NCI-H524 (cell line): Measurements from ENCODE around the gene RAB3B.
A peak's percentile ranks its signal among the peaks of the same experiment; 100 is the strongest.

Experiments used
- DNase-seq, 2 experiments: peaks; one replicate each; lab custom pipeline; 2025; lab: John Stamatoyannopoulos, UW

RAB3B gene

DNA sequence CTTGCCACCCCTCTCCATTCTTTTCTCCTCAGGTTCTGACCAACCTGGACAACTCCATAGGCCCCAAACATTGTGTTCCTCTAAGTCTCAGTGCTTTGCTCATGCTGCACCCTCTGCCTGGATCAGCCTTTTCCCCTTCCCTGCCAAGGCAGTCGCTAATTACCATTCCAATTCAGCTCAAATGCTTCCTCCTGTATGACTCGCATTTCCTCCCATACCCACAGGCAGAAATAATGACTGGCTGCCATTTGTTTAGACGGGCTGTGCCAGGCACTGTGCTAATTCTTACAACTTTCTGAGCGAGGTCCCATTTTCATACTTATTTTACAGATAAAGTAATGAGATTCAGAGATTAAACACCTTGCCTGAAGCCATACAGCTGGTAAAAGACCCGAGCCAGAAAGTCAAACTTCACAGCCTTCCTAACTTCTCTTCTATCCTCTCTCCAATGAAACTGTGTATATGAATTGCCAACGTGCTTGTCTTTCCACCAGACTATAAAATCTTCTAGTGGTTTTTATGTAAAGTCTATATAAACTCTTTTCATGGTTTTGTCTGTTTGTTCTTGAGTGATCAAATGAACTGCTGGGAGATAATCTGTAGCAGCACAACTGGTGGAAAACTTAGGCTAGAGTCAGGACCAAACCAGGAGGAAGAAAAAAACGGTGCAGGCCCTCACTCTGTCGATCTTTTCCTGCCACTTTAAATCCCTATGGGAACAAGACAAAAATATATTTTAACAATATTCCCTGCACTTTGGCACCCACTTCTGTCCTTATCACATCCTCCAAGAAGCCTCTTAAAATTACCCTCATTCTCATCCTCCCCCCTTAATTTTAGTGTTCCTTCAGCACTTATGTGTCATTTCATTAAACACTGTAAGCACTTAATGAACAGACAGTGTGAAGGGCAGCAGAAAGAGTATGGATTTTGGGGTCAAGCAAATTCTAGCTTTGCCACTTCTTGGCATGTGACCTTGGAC lies 33.7 kb downstream of the RAB3B start:
- DNase-seq = no peak

DNA sequence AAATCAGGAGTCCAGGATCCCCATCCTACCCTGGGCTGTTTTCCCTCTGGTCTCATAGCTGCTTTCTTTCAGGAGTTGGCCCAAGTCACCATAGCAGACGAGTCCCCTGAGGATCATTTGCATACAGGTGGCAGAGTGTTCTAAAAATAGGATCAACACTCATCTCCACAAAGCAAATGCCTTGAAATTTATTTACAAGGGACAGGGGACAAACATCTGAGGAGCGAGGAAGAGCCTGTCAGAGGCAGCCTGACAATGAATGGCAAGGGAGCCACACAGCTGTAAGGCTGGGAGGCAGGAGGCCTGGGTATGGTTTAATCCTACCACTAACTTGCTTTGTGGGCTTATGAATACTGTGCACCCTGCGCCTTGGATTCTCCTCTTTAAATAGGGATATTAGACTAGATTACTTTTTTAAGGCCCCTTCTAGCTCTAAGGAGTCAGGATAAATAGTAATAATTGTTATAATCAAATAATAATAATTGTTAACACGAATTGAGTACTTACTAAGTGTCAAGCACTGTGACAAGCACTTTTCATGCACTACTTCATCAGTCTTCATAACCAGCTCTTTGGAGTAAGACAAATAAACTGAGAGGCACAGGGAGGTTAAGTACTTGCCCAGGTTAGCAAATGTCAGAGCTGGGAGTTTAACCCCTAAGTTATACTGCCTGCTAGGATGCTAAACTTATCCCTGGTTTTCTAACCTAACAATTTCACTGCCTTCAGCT lies 34.5 kb downstream of the RAB3B start:
- no peak for DNase-seq

DNA sequence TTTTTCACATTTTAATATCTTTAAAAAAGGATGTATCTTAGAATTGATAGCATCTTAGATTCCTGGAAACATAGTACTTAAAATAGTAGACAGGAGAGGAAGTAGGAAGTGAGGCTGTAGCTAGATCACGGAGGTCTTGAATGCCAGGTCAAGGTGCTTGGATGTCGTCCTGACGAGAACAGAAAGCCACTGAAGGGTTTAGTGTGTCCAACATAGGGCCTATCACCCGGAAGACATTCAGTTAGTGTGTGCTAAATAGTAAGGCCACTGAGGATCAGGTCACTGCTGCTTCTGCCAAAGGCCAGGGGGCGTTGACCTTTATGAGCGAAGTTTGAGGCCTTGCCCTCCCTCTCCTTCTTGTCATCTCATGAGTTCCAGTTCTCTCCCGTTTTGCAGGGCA lies 35.7 kb downstream of the RAB3B start:
- DNase-seq = no peak

DNA sequence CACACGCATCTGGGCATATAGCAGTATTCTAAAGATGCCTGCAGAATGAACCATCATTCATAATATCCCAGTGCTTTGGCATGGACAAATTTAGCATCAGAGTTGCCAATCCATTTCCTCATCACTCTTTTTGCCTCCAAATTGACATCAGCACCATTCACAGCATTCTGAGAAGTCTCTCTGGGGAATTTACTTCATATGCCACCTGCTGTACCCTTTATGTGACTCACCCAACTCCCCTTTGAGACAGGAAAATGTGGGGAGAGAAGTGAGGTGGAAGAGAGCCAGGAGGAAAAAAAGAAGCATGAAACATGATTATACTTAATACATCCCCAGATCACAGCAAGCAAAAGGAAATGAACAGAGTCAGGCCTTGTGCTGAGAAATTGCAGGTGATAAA lies 37.4 kb downstream of the RAB3B start:
- DNase-seq = peak in 1 of 2 experiments; percentile 21

DNA sequence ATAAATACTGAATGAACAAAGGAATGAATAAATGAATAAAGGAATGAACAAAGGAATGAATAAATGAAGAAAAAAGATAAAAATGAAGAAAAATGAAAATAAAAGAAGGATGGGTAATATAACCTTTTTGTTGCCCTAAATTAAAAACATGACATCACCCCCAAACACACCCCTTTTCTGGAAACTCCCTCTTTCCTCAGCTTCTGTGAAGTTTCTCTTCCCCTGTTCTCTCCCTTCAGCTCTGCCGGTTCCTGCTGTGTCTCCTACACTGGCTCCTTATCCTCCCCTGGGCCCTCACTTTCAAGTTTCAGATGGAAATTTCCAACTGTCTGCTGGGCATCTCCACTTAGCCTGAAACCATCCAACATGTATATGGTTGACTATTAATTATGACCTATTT lies 37.9 kb downstream of the RAB3B start:
- no peak for DNase-seq

DNA sequence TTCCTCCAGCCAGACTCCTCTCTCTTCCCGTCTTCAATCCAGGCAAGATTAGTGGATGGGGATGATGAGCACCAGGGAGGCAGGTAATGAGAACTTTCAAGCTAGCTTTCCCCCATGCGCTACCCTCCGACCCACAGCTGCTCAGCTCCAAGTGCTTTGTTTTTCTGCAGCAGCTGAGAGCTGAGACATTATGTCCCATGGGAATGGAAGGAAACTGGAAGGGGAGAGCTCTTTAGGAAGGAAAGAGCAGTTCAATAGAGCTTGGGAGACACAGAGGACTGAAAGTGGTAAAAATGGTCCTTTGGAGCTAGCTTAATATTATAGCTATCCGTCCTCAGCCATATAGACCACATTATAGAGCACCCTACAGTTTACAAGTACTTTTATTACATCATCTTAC lies 39.8 kb downstream of the RAB3B start:
- DNase-seq = peak; percentile 5 to 54

DNA sequence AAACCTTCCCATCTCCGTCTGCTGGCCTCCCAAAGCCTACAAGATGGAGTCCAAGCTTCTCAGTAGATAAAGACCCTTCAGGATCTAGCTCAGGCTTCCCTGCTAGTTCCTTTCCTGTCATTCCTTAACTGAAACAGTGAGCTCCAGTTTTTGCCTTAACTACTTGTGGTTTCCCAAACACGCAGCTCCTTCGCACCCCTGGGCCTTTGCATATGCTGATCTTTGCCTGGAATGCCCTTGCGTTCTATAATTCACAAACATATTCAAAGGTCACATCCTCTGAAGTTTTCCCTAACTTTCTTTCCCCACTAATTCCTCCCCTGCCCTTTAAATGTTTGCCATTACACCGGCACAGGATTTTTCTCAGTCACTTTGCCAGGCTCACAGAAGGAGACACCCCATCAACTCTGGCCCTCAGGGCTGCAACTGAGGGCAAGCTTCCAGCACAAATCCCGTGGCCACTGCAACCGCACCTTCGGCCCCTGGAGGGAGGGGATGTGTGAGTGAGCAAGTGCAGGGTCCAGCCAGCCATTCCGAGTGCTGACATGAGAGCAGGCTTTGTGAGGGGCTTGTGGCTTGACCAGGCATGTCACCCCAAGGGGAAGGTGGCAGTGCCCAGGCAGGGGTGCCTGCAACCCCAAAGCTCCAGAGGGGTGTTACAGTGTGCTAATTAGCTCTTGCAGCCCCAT lies 41.3 kb downstream of the RAB3B start:
- no peak for DNase-seq

DNA sequence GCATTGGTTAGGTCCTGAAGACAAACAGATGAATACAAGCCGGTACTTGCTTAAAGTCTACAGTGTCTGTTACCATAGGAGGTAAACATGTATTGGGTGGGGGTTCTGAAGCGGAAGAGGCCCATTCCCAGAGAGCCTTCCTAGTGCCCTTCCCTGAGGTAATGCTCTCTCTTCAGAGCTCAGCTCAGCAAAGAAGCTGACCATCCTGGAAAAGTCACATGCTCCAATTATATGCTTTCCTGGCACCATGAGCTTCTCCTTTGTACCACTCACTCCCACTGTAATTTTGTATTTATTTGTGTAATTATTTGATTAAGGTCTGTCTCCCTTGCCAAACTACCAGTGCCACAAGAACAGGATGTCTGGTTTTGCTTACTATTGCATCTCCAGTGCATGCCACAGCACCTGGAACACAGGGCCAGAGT lies 42.0 kb downstream of the RAB3B start:
- no peak for DNase-seq

DNA sequence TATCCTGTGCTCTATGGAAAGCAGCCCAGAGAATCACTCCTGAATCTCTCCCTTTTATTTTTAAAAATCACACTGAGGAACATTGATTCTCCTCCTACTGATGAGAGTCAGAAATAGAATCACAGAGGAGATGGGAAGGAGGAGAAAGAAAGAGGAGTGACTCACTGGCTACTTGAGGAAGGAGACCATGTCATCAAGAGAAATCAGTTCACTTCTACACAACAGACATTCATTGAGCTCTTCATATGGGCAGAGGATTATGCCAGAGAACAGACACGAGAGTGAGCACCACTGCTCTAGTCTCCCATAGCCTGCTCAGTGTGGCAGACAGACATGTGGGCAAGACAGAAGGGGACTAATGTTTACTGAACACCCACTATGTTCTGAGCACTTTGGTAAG lies 44.2 kb downstream of the RAB3B start:
- no peak for DNase-seq

DNA sequence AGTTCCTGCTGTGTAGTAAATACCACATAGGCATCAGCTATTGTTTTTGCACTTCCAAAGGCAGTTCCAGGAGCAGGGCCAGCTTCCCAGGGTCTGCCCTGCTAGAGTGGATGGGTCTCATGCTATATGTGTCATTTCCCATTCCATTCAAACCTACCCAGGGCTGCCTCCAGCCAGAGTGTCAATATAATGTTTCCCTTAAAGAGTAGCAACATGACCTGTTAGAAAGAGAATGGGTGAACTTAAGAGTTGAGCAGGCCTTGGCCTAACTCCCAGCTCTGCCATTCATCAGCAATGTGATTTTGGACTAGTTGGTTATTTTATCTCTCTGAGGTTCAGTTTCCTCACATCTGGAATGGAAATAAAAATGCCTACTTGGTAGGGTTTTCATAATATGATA lies 44.9 kb downstream of the RAB3B start:
- no peak for DNase-seq

DNA sequence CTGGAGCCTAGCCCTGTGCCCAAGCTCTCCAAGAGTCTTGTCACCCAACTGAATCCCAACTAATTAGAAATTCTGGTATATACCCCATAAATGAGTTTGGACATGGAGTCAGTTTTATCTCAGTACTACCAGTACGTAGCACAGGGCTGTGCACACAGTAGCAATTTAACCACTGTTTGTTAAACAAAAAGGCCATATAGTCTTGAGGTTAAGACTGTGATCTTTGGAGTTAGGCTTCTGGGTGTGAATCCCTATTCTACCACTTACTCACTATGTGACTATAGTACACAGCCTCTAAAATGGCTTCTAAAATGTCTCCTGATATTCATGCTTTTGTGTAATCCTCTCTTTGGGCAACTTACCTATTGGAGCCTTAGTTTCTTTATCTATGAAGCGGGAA lies 48.2 kb downstream of the RAB3B start:
- no peak for DNase-seq

DNA sequence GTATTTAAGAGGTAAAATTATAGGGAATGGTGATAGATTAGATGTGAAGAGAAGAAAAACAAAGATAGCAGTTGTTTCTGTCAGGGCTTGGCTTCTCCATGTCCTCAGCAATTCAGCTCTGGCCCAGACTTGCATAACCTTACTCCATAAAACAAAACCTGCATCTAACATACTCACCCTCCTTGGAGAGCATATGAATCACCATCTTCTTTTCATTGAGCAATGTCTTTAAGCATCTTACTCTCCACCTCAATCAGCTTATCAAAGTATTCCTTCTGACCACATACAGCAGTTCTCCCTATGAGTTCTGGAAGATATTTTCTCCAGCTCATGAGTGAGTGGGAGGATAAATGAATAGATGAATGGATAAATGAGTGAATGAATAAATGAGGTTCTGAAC lies 49.0 kb downstream of the RAB3B start:
- no peak for DNase-seq

DNA sequence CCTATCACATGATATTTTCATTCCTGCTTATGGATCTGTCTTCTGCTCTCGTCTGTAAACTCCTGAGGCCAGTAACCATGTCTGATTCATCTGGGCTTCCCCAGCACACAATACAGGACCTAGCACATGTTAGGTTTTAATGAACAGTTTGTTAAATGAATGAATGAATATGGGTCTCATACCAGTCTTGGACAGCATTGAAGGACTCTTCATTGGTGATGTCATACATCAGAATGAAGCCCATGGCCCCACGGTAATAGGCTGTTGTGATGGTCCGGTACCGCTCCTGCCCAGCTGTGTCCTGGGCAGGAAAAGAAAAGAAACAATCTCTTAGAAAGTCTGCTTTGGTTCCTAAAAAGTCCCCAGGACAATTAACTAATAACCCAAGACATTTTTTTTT lies 53.4 kb downstream of the RAB3B start:
- no peak for DNase-seq

DNA sequence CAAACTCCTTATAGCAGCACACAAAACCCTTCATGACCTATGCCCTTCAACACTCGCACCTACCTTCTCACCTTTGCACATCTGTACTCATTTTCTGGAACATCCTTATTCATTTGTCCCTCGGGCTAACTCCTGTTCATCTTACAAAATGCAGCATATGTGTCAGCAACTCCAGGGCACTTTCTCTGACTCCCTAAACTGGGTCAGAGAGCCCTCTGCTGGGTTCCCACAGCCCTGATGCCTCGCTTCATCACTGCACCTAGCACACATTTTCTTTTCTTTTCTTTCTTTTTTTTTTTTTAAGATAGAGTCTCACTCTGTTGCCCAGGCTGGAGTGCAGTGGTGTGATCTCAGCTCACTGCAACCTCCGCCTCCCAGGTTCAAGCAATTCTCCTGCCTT lies 54.0 kb downstream of the RAB3B start:
- DNase-seq = no peak

DNA sequence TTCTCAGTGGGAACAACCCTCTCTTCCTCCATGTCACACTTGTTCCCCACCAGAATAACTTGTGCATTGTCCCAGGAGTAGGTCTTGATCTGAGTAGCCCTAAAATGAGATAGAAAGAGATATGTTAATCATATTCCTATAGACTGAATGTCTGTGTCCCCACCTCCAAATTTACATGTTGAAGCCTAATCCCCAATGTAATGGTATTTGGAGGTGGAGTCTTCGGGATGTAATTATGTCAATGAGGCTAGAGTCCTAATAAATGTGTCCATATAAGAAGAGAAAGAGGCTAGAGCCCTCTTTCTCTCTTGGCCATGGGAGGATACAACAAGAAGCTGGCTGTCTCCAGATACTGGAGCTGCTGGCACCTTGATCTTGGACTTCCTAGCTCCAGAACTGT lies 57.2 kb downstream of the RAB3B start:
- no peak for DNase-seq

DNA sequence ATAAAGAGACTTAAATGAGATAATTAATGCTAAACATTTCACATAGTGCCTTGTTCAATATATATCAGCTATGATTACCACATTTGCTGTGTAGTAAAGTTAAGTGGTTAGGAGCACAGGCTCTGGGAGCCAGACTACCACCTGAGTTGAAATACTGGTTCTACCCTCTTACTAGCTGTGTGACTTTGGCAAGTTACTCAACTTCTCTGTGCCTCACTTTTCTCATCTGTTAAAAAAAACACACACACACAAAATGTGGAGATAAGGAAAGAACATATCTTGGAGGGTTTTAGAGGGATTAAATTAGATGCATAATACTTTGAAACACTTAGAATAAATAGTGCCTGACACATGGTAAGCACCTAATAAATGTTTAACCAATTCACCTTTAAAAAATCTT lies 60.2 kb downstream of the RAB3B start:
- DNase-seq = no peak

DNA sequence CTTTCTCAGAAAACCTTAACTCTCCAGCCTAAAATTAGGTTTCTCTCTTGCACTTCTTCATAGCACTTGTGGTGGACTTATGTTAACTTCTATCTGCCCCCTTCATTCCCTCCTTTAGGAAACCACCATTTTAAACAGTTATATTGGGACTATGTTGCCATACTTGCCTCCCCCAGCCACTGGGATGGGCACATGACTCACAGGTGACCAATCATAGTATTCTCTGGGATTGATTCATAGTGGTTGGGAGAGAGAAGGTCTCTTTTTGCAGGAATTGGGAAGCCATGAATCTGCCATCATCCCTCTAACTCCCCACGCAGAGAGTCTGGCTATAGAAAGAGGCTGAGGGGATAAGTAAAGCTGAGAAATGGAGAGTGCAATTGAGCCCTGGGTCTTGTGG lies 61.6 kb downstream of the RAB3B start:
- no peak for DNase-seq

DNA sequence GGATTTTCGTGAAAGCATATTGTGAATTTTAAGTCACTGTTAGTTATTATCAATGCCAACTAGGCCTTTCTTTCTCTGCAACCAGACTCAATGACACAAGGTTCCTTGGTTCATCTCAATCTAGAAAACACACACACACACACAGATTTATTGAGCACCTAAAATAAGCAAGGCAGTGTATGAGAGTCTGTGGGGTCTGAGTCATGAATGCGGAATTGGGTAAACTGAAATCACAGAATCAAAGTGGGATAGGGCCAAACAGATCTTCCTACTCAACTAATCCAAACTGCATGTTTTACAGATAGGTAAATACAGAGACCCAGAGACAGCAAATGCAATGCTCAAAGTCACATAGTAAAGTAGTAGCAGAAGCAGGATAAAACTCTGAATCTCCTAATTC lies 63.5 kb downstream of the RAB3B start:
- no peak for DNase-seq

DNA sequence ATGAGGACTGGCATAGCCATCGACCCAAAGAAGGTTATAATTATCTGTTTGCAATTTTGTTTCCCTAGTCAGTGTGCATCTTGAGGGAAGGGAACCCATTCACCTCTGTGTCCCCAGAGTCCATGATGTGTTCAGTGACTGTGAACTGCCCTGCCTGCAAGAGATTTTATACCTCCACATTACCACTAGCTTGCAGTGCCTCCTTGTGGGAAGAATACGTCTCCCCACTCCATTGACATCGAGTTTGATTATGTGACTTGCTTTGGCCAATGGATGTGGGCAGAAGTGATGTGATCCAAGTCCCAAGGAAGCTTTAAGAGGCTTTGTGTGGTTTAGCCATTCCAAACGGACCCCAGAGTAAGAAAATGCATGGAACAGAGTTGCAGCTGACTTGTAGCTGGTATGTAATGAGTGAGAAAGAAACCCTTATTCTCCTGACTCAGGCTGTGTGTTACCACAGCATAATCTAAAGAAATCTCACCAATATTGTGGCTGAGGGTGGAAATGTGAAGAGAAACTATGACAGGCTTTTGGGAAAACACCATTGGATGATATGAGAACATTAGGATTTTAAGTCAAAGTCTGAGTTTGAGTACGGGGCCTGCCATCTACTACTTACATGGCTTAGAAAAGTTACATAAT lies 64.2 kb downstream of the RAB3B start:
- peak in 1 of 2 experiments; percentile 21 for DNase-seq

DNA sequence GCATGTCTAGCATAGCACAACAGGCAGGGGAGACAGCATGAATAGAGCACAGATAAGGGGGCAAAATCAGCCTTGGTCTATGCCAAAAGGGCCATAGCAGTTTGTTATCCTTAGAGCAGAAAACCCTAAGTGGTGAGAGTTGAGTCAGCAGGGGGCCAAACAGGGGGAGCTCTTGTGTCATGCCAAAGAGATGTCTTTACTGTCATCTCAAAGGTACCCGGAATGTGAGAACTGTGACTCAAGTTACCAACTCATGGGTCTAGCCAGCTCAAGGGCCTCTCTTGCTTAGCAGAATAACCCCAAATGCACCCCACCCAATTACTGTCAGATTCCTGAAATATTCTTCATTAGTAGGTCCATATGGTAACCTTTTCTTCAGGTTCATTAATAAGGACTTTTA lies 66.0 kb downstream of the RAB3B start:
- DNase-seq = no peak

DNA sequence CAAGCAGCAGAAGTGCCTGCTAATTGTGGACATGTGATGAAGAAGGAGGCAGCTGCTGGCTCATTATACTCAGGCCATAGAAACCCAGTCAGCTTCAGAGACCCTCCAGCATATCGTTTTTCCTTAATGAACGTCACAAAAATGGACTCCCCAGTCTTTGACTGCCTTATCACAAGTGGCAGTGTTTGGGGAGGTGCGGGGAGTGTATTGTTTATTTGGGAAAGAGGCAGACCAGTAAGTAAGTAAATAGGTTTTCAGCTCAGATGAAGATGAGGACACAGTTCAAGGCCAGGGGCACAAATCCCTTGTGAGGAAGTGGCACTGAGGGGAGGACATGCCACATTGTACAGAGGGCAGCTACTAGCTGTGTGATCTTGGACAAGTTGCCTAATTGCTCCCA lies 68.5 kb downstream of the RAB3B start:
- DNase-seq = no peak

DNA sequence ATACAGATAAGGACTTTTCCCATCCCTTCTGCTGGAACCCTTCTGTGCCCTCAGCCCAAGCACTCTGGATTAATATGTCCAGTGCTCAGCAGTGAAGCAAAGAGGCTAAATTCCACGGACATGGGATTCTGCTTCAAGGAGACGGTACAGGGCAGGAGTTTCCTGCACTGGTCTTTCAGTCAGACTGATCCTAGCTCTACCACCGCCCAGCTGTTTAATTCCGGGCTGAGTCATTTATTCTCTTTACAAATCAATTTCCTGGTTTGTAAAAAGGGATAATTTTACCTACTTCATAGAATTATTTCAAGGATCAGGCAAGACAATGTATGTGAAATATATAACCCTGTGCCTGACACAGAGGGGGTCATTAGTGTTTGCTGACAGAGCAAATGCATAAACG lies 70.4 kb downstream of the RAB3B start:
- DNase-seq = no peak
